Calu3 (cell line): ENCODE data around the gene ABCD3. TPM values are rescaled to one million over a fixed set of nuclear protein-coding genes. Genes with fewer than 3 reads are reported as not detected.

Source experiments
- BruUV-seq: library from RNA; stranded (reverse); fragments of 400-500 nt; replicated peaks from 2 replicates; lab custom pipeline; 2021; lab: Mats Ljungman, UMichigan
- CTCF ChIA-PET: fragments of 300-600 bp; sonication (Branson Sonifier 250); formaldehyde crosslinking; loops from one replicate; lab custom pipeline; 2022; ENCODE audit warnings: antibody characterized with exemption; lab: Charles Lee
- DNase-seq: peaks from one replicate; pipeline ENCODE4 v3.0.0; 2022
- H3K27ac Mint-ChIP-seq: one replicate; pipeline ENCODE4 v1.8.0; 2022; ENCODE audit warnings: mixed read lengths; ENCODE audit not compliant: unreplicated experiment
- H3K27me3 Mint-ChIP-seq: one replicate; pipeline ENCODE4 v1.8.0; 2022; ENCODE audit warnings: mixed read lengths; ENCODE audit not compliant: unreplicated experiment
- H3K36me3 Mint-ChIP-seq: one replicate; pipeline ENCODE4 v1.8.0; 2022; ENCODE audit warnings: mild to moderate bottlenecking, moderate library complexity, mixed read lengths; ENCODE audit not compliant: insufficient read depth, unreplicated experiment
- H3K4me1 Mint-ChIP-seq: one replicate; pipeline ENCODE4 v1.8.0; 2022; ENCODE audit warnings: mild to moderate bottlenecking, low read depth, mixed read lengths; ENCODE audit not compliant: unreplicated experiment
- H3K4me3 Mint-ChIP-seq: one replicate; pipeline ENCODE4 v1.8.0; 2022; ENCODE audit warnings: mild to moderate bottlenecking, low read depth, moderate library complexity, mixed read lengths; ENCODE audit not compliant: unreplicated experiment
- H3K9me3 Mint-ChIP-seq: one replicate; pipeline ENCODE4 v1.8.0; 2022; ENCODE audit warnings: low read depth, mixed read lengths; ENCODE audit not compliant: unreplicated experiment
- CTCF ChIP-seq: fragments of 200-600 bp; IDR thresholded peaks from one replicate; pipeline ENCODE4 v1.8.0; 2022; ENCODE audit warnings: antibody characterized with exemption; ENCODE audit not compliant: unreplicated experiment
- intact Hi-C: fragments of 100-400 bp; cut with micrococcal nuclease; formaldehyde crosslinking; loops from one replicate; pipeline ENCODE4 v1.10.0; 2022; ENCODE audit not compliant: unreplicated experiment
- total RNA-seq: library from RNA; stranded (reverse); gene quantifications from 2 replicates; pipeline ENCODE4 v1.2.3, GENCODE V29; 2022

The ABCD3 gene
- total RNA-seq, 1 experiment from 2014 or later = 59.3 TPM

GRCh38 chr1:94382201-94382600, 36.0 kb upstream of the ABCD3 start:
- Mint-ChIP-seq H3K4me3 (no peak overlapping the region), H3K27ac (no peak overlapping the region), H3K27me3 (no peaks in the 10 kb centered on the region), H3K4me1 (peaks cover 46% of the 10 kb centered on the region), H3K9me3 (peaks cover 2% of the 10 kb centered on the region), H3K36me3 (peaks cover 5% of the 10 kb centered on the region)
- no peak for TF ChIP-seq CTCF
- BruUV-seq = no TSS peak
- DNase-seq = peak; percentile 63
- intact Hi-C loops = loop anchor here (5.0 kb wide), 1 partner anchor 80 kb away; no protein-coding TSS in a partner anchor
- CTCF ChIA-PET = interaction anchor here (0.6 kb wide), 1 partner anchor 46 kb away, joined by 3 read pairs; no protein-coding TSS in a partner anchor

- CTCF ChIA-PET = interaction anchor here (0.6 to 1.6 kb wide), 3 partner anchors 28 to 339 kb away, joined by 3 to 4 read pairs (median 4); no protein-coding TSS in a partner anchor
- H3K27ac Mint-ChIP-seq = peak overlapping the region; percentile 90
- no peaks in the 10 kb centered on the region for H3K27me3 Mint-ChIP-seq
- H3K4me1 Mint-ChIP-seq = peaks cover 44% of the 10 kb centered on the region
- intact Hi-C loops = loop anchor here (1.0 to 5.0 kb wide), 3 partner anchors 12 to 78 kb away; no protein-coding TSS in a partner anchor
- H3K36me3 Mint-ChIP-seq = peaks cover 5% of the 10 kb centered on the region
- peak overlapping the region; percentile 31 for H3K4me3 Mint-ChIP-seq
- no peak for TF ChIP-seq CTCF
- no TSS peak for BruUV-seq
- no peaks in the 10 kb centered on the region for H3K9me3 Mint-ChIP-seq
- peak; percentile 61 for DNase-seq
Measured at GRCh38 chr1:94383966-94384408, 34.2 kb upstream of the ABCD3 start.

- DNase-seq = peak; percentile 23
- intact Hi-C loops = loop anchor here (1.0 to 5.0 kb wide), 3 partner anchors 12 to 78 kb away; no protein-coding TSS in a partner anchor
- Mint-ChIP-seq H3K4me3 (peak overlapping the region; percentile 31), H3K27me3 (no peaks in the 10 kb centered on the region), H3K9me3 (no peaks in the 10 kb centered on the region), H3K36me3 (peaks cover 5% of the 10 kb centered on the region), H3K4me1 (peaks cover 37% of the 10 kb centered on the region), H3K27ac (peak overlapping the region; percentile 90)
- CTCF ChIA-PET = interaction anchor here (0.6 to 1.6 kb wide), 4 partner anchors 28 to 339 kb away, joined by 3 to 4 read pairs (median 4); no protein-coding TSS in a partner anchor
- no peak for TF ChIP-seq CTCF
- no TSS peak for BruUV-seq
Measured at GRCh38 chr1:94384485-94385265, 33.5 kb upstream of the ABCD3 start.

- peak overlapping the region; percentile 31 for H3K4me3 Mint-ChIP-seq
- CTCF ChIA-PET = interaction anchor here (0.6 to 1.6 kb wide), 3 partner anchors 32 to 323 kb away, joined by 4 read pairs; no protein-coding TSS in a partner anchor
- no peaks in the 10 kb centered on the region for H3K27me3 Mint-ChIP-seq
- no peaks in the 10 kb centered on the region for H3K9me3 Mint-ChIP-seq
- BruUV-seq = no TSS peak
- intact Hi-C loops = no loop called here
- DNase-seq = no peak
- H3K27ac Mint-ChIP-seq = peak overlapping the region; percentile 90
- H3K4me1 Mint-ChIP-seq = peaks cover 35% of the 10 kb centered on the region
- no peak for TF ChIP-seq CTCF
- H3K36me3 Mint-ChIP-seq = peaks cover 5% of the 10 kb centered on the region
Measured at GRCh38 chr1:94385308-94385929, 32.8 kb upstream of the ABCD3 start.
